Ishikawa (cell line): ENCODE measurements around the gene ZNF608.

Experiments used
- CEBPB ChIP-seq: IDR thresholded peaks from 2 replicates; pipeline ENCODE4 v1.6.1; 2012
- CREB1 ChIP-seq: IDR thresholded peaks from 2 replicates; pipeline ENCODE4 v1.6.1; 2012; ENCODE audit warnings: low read depth
- EGR1 ChIP-seq: IDR thresholded peaks from 2 replicates; pipeline ENCODE4 v1.6.1; 2012
- EP300 ChIP-seq: IDR thresholded peaks from 2 replicates; pipeline ENCODE4 v1.6.1; 2012; ENCODE audit warnings: borderline replicate concordance
- FOXM1 ChIP-seq: IDR thresholded peaks from 2 replicates; pipeline ENCODE4 v1.6.1; 2012; ENCODE audit warnings: low read depth, borderline replicate concordance
- NFIC ChIP-seq: IDR thresholded peaks from 2 replicates; pipeline ENCODE4 v1.6.1; 2012
- RAD21 ChIP-seq: IDR thresholded peaks from 2 replicates; pipeline ENCODE4 v1.6.1; 2012; ENCODE audit warnings: low read depth
- REST ChIP-seq: IDR thresholded peaks from 2 replicates; pipeline ENCODE4 v1.6.1; 2012; ENCODE audit warnings: low read depth, mild to moderate bottlenecking
- TAF1 ChIP-seq: IDR thresholded peaks from 2 replicates; pipeline ENCODE4 v1.6.1; 2012; ENCODE audit warnings: low read depth, mild to moderate bottlenecking
- TCF12 ChIP-seq: IDR thresholded peaks from 2 replicates; pipeline ENCODE4 v1.6.1; 2012; ENCODE audit warnings: low read depth
- TEAD4 ChIP-seq: IDR thresholded peaks from 2 replicates; pipeline ENCODE4 v1.6.1; 2012
- YY1 ChIP-seq: IDR thresholded peaks from 2 replicates; pipeline ENCODE4 v1.6.1; 2012; ENCODE audit warnings: low read depth
- ZBTB7A ChIP-seq: IDR thresholded peaks from 2 replicates; pipeline ENCODE4 v1.6.1; 2012; ENCODE audit warnings: low read depth
- TF ChIP-seq, protein P1 (sequence below): IDR thresholded peaks from 2 replicates; pipeline ENCODE4 v1.6.1; 2012
- TF ChIP-seq, protein P2 (sequence below): IDR thresholded peaks from 2 replicates; pipeline ENCODE4 v1.6.1; 2012

The ZNF608 gene

GRCh38 chr5:124721229-124721735, 25.2 kb downstream of the ZNF608 start:
- no peak for TF ChIP-seq CEBPB
- TF ChIP-seq NFIC = no peak
- TF ChIP-seq EGR1 = no peak
- TF ChIP-seq FOXM1 = no peak
- TF ChIP-seq, protein P1, sequence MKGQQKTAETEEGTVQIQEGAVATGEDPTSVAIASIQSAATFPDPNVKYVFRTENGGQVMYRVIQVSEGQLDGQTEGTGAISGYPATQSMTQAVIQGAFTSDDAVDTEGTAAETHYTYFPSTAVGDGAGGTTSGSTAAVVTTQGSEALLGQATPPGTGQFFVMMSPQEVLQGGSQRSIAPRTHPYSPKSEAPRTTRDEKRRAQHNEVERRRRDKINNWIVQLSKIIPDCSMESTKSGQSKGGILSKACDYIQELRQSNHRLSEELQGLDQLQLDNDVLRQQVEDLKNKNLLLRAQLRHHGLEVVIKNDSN = no peak
- TF ChIP-seq TEAD4 = no peak
- no peak for TF ChIP-seq TCF12
- no peak for TF ChIP-seq TAF1
- TF ChIP-seq CREB1 = no peak
- TF ChIP-seq REST = no peak
- TF ChIP-seq ZBTB7A = no peak
- no peak for TF ChIP-seq YY1
- no peak for TF ChIP-seq RAD21
- TF ChIP-seq, protein P2, sequence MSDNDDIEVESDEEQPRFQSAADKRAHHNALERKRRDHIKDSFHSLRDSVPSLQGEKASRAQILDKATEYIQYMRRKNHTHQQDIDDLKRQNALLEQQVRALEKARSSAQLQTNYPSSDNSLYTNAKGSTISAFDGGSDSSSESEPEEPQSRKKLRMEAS = no peak
- no peak for TF ChIP-seq EP300

DNA sequence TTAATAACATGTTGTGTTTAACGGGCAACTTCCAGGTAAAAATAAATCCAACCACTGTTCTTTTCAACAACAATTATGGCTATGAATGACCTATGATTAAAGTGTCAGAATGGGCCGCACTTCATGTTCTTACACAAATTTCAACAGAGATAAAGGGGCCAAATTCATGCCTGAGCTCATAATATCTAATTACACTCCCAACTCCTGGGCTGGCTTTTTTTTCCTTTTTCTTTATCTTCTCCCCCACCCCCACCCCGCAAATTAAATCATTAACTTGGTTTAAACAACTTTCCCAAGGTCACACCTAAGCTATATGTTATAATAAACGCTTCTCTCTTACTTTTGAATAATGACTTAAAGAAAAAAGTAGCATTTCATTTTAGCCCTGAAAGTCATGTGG, 25.8 kb downstream of the ZNF608 start:
- TF ChIP-seq, protein P2 = no peak
- TF ChIP-seq TEAD4 = no peak
- no peak for TF ChIP-seq TAF1
- TF ChIP-seq ZBTB7A = no peak
- TF ChIP-seq YY1 = no peak
- no peak for TF ChIP-seq TCF12
- no peak for TF ChIP-seq REST
- TF ChIP-seq RAD21 = no peak
- TF ChIP-seq NFIC = no peak
- TF ChIP-seq, protein P1 = no peak
- no peak for TF ChIP-seq EGR1

GRCh38 chr5:124719113-124719967, 27.1 kb downstream of the ZNF608 start:
- TF ChIP-seq RAD21 (no peak), TEAD4 (no peak), CEBPB (no peak), EGR1 (no peak), YY1 (no peak), CREB1 (no peak), REST (no peak), EP300 (no peak), TCF12 (no peak), NFIC (no peak)
- TF ChIP-seq, protein P2 = no peak
- TF ChIP-seq, protein P1 = no peak
